ENCODE measurements around the gene BLM. TPM values are rescaled to one million over a fixed set of nuclear protein-coding genes. Genes with fewer than 3 reads are reported as not detected.
A peak's percentile ranks its signal among the peaks of the same experiment; 100 is the strongest.

The BLM gene
- polyA plus RNA-seq, 2 of the 4 experiments (the other 2 are of a cell fraction), result 10.5 to 15.2 TPM

GRCh38 chr15:90681480-90681879, 35.7 kb upstream of the BLM start:
- FAIRE-seq (no peak), ATAC-seq (peak in 1 of 2 experiments; percentile 13; a peak in 2 of 6 replicates), DNase-seq (ENCODE audit: low read depth in 1 of 2, low spot score in 1 of 2) (no peak)
- ChIA-PET CTCF (interaction anchor here (0.6 kb wide), 2 partner anchors 32 to 204 kb away, joined by 3 read pairs; no protein-coding TSS in a partner anchor), POLR2A (no interaction called here)
- no peaks in the 10 kb centered on the region for H3K9me3 ChIP-seq
- peaks cover 9% of the 10 kb centered on the region; the same call in 2 of the 3 replicates for H3K4me1 ChIP-seq
- TF ChIP-seq CHD4 (IDR thresholded peaks at IDR 0.05; ENCODE audit: borderline replicate concordance) (no peak), CBX2 (IDR thresholded peaks at IDR 0.05; ENCODE audit: borderline replicate concordance, low read depth) (no peak), GATA3 (IDR thresholded peaks at IDR 0.05; ENCODE audit: borderline replicate concordance) (no peak)
- H3K4me3 ChIP-seq, result no peak overlapping the region
- 74% methylated on average over 9 of the region's 9 CpGs for WGBS (ENCODE audit: missing lambda C conversion rate)
- no peak overlapping the region for H3K4me2 ChIP-seq
- no peak overlapping the region for H3K27ac ChIP-seq

GRCh38 chr15:90683371-90683770, 33.8 kb upstream of the BLM start:
- Histone ChIP-seq H3K4me1 (peaks cover 9% of the 10 kb centered on the region; the same call in 2 of the 3 replicates), H3K27ac (no peak overlapping the region), H3K4me3 (no peak overlapping the region), H3K9me3 (no peaks in the 10 kb centered on the region), H3K4me2 (no peak overlapping the region)
- 63% methylated on average over 10 of the region's 10 CpGs for WGBS (ENCODE audit: missing lambda C conversion rate)
- FAIRE-seq (no peak), DNase-seq (ENCODE audit: low read depth in 1 of 2, low spot score in 1 of 2) (no peak), ATAC-seq (no peak)
- CTCF ChIA-PET, result no interaction called here
- POLR2A ChIA-PET, result no interaction called here
- TF ChIP-seq SMC3 (IDR thresholded peaks at IDR 0.05) (no peak), CBX2 (IDR thresholded peaks at IDR 0.05; ENCODE audit: borderline replicate concordance, low read depth) (no peak), HOXB13 (CRISPR knock-in tag; IDR thresholded peaks at IDR 0.05; ENCODE audit: low read depth) (no peak), MAZ (IDR thresholded peaks at IDR 0.05; ENCODE audit: borderline replicate concordance, low read depth, low read length) (no peak), CHD2 (IDR thresholded peaks at IDR 0.05; ENCODE audit: low read length, partially characterized antibody) (no peak), CEBPB (IDR thresholded peaks at IDR 0.05) (no peak), FOSB (CRISPR knock-in tag; IDR thresholded peaks at IDR 0.05) (no peak), ZC3H11A (IDR thresholded peaks at IDR 0.05) (no peak), FOSL2 (IDR thresholded peaks at IDR 0.05) (no peak), FOSL2 (CRISPR knock-in tag; IDR thresholded peaks at IDR 0.05) (no peak), HOXA7 (CRISPR knock-in tag; IDR thresholded peaks at IDR 0.05) (no peak), RARB (CRISPR knock-in tag; IDR thresholded peaks at IDR 0.05) (no peak), MAX (IDR thresholded peaks at IDR 0.05) (no peak), FOXS1 (CRISPR knock-in tag; IDR thresholded peaks at IDR 0.05) (no peak), POLR2AphosphoS2 (conservative IDR thresholded peaks at IDR 0.05; ENCODE audit: low read length) (no peak), HES2 (IDR thresholded peaks at IDR 0.05) (no peak), PHF8 (IDR thresholded peaks at IDR 0.05; ENCODE audit: borderline replicate concordance, low read depth) (no peak), PBX3 (IDR thresholded peaks at IDR 0.05) (no peak)

GRCh38 chr15:90683876-90684275, 33.3 kb upstream of the BLM start:
- CTCF ChIA-PET, result no interaction called here
- TF ChIP-seq FOSB (CRISPR knock-in tag; IDR thresholded peaks at IDR 0.05), result no peak
- H3K4me2 ChIP-seq, result no peak overlapping the region
- 85% methylated on average over 4 of the region's 4 CpGs for WGBS (ENCODE audit: missing lambda C conversion rate)
- no peak for DNase-seq (ENCODE audit: low read depth in 1 of 2, low spot score in 1 of 2)
- peaks cover 4% of the 10 kb centered on the region; the same call in 2 of the 3 replicates for H3K9me3 ChIP-seq
- no peak for FAIRE-seq
- H3K4me1 ChIP-seq, result peaks cover 9% of the 10 kb centered on the region; the same call in 2 of the 3 replicates
- ATAC-seq, result no peak
- H3K27ac ChIP-seq, result no peak overlapping the region
- no peak overlapping the region for H3K4me3 ChIP-seq
- POLR2A ChIA-PET, result no interaction called here

GRCh38 chr15:90684281-90684680, 32.9 kb upstream of the BLM start:
- Histone ChIP-seq H3K4me3 (no peak overlapping the region), H3K4me2 (no peak overlapping the region), H3K27ac (no peak overlapping the region), H3K4me1 (peaks cover 9% of the 10 kb centered on the region; the same call in 2 of the 3 replicates), H3K9me3 (peaks cover 8% of the 10 kb centered on the region; the same call in 2 of the 3 replicates)
- ChIA-PET POLR2A (no interaction called here), CTCF (interaction anchor here (2.5 kb wide), 1 partner anchor 202 kb away, joined by 9 read pairs; no protein-coding TSS in a partner anchor)
- no peak for TF ChIP-seq SMC3 (IDR thresholded peaks at IDR 0.05)
- TF ChIP-seq CBX8 (IDR thresholded peaks at IDR 0.05), result no peak
- TF ChIP-seq HEYL (CRISPR knock-in tag; IDR thresholded peaks at IDR 0.05), result no peak
- TF ChIP-seq JUN (IDR thresholded peaks at IDR 0.05), result no peak
- TF ChIP-seq CHD4 (IDR thresholded peaks at IDR 0.05; ENCODE audit: borderline replicate concordance), result no peak
- TF ChIP-seq ZC3H11A (IDR thresholded peaks at IDR 0.05), result no peak
- TF ChIP-seq ELK1 (IDR thresholded peaks at IDR 0.05; ENCODE audit: low read depth, low read length), result no peak
- no peak for TF ChIP-seq RARB (CRISPR knock-in tag; IDR thresholded peaks at IDR 0.05)
- DNase-seq (ENCODE audit: low read depth in 1 of 2, low spot score in 1 of 2) (no peak), FAIRE-seq (no peak), ATAC-seq (no peak)
- WGBS (ENCODE audit: missing lambda C conversion rate), result 76% methylated on average over 5 of the region's 5 CpGs
